Ovary (tissue), 9 donors: ENCODE measurements around the gene LXN. TPM values are rescaled to one million over a fixed set of nuclear protein-coding genes. Genes with fewer than 3 reads are reported as not detected.

Experiments used
- DNase-seq, 5 donors: peaks; one replicate each; pipeline ENCODE4 v3.0.0-alpha.2; 2019 to 2020
- H3K27ac ChIP-seq, 2 donors: fragments of 200-600 bp; one replicate each; pipeline versions ENCODE4 v1.5.1 to v1.8.0; 2019 to 2022
- H3K27me3 ChIP-seq: fragments of 200-600 bp; one replicate; pipeline ENCODE4 v1.8.0; 2022
- H3K36me3 ChIP-seq: fragments of 200-600 bp; sonication (generic); one replicate; pipeline ENCODE4 v1.5.1; 2019
- H3K4me1 ChIP-seq: one replicate; pipeline ENCODE4 v1.8.1; 2013; ENCODE audit warnings: mild to moderate bottlenecking, moderate library complexity; ENCODE audit not compliant: insufficient read depth
- H3K4me3 ChIP-seq: fragments of 200-600 bp; sonication (generic); one replicate; pipeline ENCODE4 v1.5.1; 2017
- H3K9me3 ChIP-seq, 2 donors: fragments of 200-600 bp in 1 of 2; sonication (generic) in 1 of 2; one replicate each; pipeline versions ENCODE4 v1.5.1 to v1.8.1; 2013 to 2019; ENCODE audit warnings: mild to moderate bottlenecking in 1 of 2, moderate library complexity in 1 of 2
- EP300 ChIP-seq: sonication (generic); formaldehyde crosslinking; IDR thresholded peaks from one replicate; pipeline ENCODE4 v1.6.1; 2017; ENCODE audit warnings: antibody characterized with exemption
- POLR2A ChIP-seq: fragments of 450-650 bp; IDR thresholded peaks from one replicate; pipeline ENCODE4 v1.6.1; 2017; ENCODE audit warnings: antibody characterized with exemption, mild to moderate bottlenecking, moderate library complexity
- WGBS, 3 donors: extraction: QIAGEN DNeasy Blood & Tissue Kit in 1 of 3; methylation state at CpG; one replicate each; pipeline versions ENCODE4 v1.1.5 to v1.1.7; 2013 to 2017; 5-methylcytosine and 5-hydroxymethylcytosine counted together
- intact Hi-C, 4 donors: fragments of 100-400 bp; cut with DNase I; formaldehyde crosslinking; loops; one replicate each; pipeline versions ENCODE4 v1.11.0 to v1.15.1; 2022 to 2023
- polyA plus RNA-seq, 2 donors: library from polyadenylated mRNA; stranded (reverse); fragments of 200-250 nt in 1 of 2; fragments of 350-450 nt in 1 of 2; fragmentation: Illumina TruSeq in 1 of 2; extraction: RNeasy Lipid Tissue Mini Kit (QIAGEN cat#74804) in 1 of 2; gene quantifications; one replicate each; pipeline ENCODE4 v1.2.3, GENCODE V29; 2013 to 2014
- total RNA-seq, 7 donors: library from RNA; depleted of rRNA in 2 of 7; stranded (reverse); fragments of >200 nt in 2 of 7; fragmentation: NEBNext Ultra II Directional in 3 of 7; extraction: Animal tissue kit (Norgen Biotek cat#: 25700) in 3 of 7; gene quantifications; one replicate each; pipeline versions ENCODE4 v1.1.0 to v1.2.4, GENCODE V29; 2016 to 2023
- TF ChIP-seq, protein P1 (sequence below), 3 donors: fragments of 450-650 bp in 2 of 3; fragments of 200-600 bp in 1 of 3; IDR thresholded peaks; one replicate each; pipeline versions ENCODE4 v1.5.1 to v1.8.0; 2016 to 2022; ENCODE audit warnings: antibody characterized with exemption in 3 of 3, mild to moderate bottlenecking in 1 of 3
- donor health status: DM: no; HTN: no; CAD: no; lungs with moderate emphysema.
- donor health status: DM: no; HTN: no; CAD: no.
- donor health status: Bipolar disorder and iron deficiency.
- donor health status: DM: yes; HTN: yes; CAD: no.
- donor health status: DM: no; HTN: no; CAD: no.
- donor health status: DM: yes; HTN: yes; CAD: no.

LXN gene
- total and polyA plus RNA-seq, 9 donors: 16.5 to 82.9 (median 43.5) TPM

DNA sequence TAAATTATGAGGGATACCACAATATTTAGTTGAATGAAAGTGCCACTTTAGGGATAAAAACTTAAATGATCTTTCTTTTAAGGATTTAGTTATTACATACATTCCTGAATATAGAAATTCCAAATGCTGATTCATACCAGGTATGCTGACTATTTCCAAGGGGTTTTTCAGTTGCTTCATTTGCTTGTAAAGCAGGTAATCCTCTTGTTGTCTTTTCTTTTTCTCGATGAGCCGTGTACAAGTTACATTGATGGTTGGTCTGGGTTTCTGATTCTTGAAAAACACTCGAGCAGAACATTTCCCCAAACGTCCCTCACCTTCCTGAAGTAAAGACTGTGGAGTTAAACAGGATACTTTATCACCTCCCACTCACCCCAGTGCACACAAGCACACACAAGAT, 38.2 kb upstream of the LXN start:
- intact Hi-C loops: no loop called here
- DNase-seq: no peak
- Histone ChIP-seq H3K36me3 (no peaks in the 10 kb centered on the region), H3K27ac (no peak overlapping the region), H3K9me3 (no peaks in the 10 kb centered on the region), H3K4me3 (no peak overlapping the region), H3K4me1 (peaks cover 3% of the 10 kb centered on the region), H3K27me3 (no peaks in the 10 kb centered on the region)
- WGBS, 3 donors: 88 to 91% (median 90%) methylated on average over 4 of the region's 4 CpGs
- TF ChIP-seq POLR2A (no peak), EP300 (no peak)
- TF ChIP-seq, protein P1, sequence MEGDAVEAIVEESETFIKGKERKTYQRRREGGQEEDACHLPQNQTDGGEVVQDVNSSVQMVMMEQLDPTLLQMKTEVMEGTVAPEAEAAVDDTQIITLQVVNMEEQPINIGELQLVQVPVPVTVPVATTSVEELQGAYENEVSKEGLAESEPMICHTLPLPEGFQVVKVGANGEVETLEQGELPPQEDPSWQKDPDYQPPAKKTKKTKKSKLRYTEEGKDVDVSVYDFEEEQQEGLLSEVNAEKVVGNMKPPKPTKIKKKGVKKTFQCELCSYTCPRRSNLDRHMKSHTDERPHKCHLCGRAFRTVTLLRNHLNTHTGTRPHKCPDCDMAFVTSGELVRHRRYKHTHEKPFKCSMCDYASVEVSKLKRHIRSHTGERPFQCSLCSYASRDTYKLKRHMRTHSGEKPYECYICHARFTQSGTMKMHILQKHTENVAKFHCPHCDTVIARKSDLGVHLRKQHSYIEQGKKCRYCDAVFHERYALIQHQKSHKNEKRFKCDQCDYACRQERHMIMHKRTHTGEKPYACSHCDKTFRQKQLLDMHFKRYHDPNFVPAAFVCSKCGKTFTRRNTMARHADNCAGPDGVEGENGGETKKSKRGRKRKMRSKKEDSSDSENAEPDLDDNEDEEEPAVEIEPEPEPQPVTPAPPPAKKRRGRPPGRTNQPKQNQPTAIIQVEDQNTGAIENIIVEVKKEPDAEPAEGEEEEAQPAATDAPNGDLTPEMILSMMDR (IDR thresholded peaks at IDR 0.05): no peak

DNA sequence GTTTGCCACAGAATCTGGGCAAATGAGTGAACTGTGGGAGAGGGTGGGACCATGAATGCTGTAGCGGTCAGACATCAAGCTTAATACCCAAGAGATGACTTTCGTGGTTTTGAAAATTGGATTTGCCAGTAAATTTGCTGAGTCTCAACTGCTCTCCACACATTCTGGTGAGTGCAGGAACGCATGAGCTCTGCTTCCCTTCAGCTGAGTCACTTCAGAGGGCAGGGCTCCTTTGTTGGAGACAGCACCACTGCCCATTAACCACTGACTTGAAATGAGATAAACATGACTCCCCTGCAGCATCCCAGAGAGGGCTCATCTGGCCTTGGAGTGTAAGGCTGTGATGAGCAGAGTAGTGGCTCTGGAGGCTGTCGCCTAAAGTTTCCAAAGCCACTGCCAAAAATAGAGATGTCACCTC, 37.2 kb upstream of the LXN start:
- peaks cover 3% of the 10 kb centered on the region for H3K4me1 ChIP-seq
- no peaks in the 10 kb centered on the region for H3K27me3 ChIP-seq
- TF ChIP-seq POLR2A (no peak), EP300 (no peak)
- TF ChIP-seq, protein P1 (IDR thresholded peaks at IDR 0.05): no peak
- H3K27ac ChIP-seq: no peak overlapping the region
- DNase-seq: no peak
- no peak overlapping the region for H3K4me3 ChIP-seq
- H3K9me3 ChIP-seq: no peaks in the 10 kb centered on the region
- 51 to 77% (median 55%) methylated on average over 4 of the region's 4 CpGs for WGBS, 3 donors
- intact Hi-C loops: no loop called here
- no peaks in the 10 kb centered on the region for H3K36me3 ChIP-seq

- Histone ChIP-seq H3K9me3 (no peaks in the 10 kb centered on the region), H3K27me3 (no peaks in the 10 kb centered on the region), H3K27ac (no peak overlapping the region), H3K36me3 (no peaks in the 10 kb centered on the region), H3K4me3 (no peak overlapping the region), H3K4me1 (no peaks in the 10 kb centered on the region)
- DNase-seq: no peak
- 93 to 100% (median 98%) methylated on average over 1 of the region's 1 CpG for WGBS, 3 donors
- TF ChIP-seq EP300 (no peak), POLR2A (no peak)
- TF ChIP-seq, protein P1 (IDR thresholded peaks at IDR 0.05): no peak
- intact Hi-C loops: no loop called here
Observed at GRCh38 chr3:158703566-158703965, 31.1 kb upstream of the LXN start.

DNA sequence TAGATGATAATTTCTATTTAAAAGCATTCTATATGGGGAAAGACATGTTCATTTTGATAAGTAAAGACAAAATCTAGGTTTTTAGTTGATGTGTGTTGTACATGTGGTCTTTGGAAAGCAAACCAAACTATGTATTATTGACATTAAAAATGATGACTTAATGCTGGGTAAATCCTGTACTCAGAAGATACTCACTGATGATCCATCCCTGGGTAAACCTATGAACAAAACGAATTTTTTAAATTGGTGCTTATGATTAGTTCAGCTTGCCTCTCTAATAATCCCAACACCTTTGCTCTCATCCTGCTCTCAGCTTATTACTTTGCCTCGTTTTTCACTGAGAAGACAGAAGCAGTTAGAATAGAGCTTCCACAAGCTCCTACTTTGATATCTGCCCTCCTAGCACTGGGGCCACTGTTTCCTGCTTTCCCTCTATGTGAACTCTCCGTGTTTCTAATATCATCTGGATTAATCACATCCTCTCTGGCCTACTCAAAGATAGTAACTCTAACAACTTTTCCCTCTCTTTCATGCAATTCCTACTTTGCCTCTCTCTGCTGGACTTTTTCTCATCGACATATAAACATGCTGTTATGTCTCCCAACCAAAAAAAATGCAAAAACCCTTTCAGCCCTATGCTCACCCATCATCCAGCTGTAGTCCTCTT, 30.5 kb upstream of the LXN start:
- no peaks in the 10 kb centered on the region for H3K9me3 ChIP-seq
- no peak overlapping the region for H3K27ac ChIP-seq
- intact Hi-C loops: no loop called here
- H3K27me3 ChIP-seq: no peaks in the 10 kb centered on the region
- WGBS, 3 donors: 52 to 77% (median 71%) methylated on average over 4 of the region's 4 CpGs
- TF ChIP-seq POLR2A (no peak), EP300 (no peak)
- TF ChIP-seq, protein P1 (IDR thresholded peaks at IDR 0.05): no peak
- no peak overlapping the region for H3K4me3 ChIP-seq
- no peak for DNase-seq
- H3K36me3 ChIP-seq: no peaks in the 10 kb centered on the region
- H3K4me1 ChIP-seq: no peaks in the 10 kb centered on the region
